Measurements from ENCODE around the gene F2RL3.

DNA sequence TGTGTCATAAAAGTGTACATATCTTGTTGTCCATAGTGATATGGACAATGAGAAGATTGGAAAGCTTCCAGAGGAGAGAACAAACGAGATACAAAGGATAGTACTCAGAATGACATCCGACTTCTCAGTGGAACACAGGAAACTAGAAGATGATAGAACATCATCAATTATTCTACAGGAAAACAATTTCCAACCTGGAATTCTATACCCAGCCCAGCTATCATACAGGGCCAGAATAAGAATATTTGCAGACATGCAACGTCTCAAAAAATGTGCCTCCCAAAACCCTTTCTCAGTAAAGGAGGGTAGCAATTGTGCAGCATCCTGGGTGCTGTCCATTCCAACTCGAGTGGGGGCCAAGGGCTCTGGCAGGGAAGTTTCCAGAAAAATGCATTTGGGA, 24.0 kb downstream of the F2RL3 start:
- TF ChIP-seq POLR2A (IDR thresholded peaks at IDR 0.05; ENCODE audit: low read length) (no peak), GATA1 (IDR thresholded peaks at IDR 0.05; ENCODE audit: low read depth, low read length) (no peak)
